AG04449 (cell line): ENCODE measurements around the gene TBC1D14.

Experiments
- CTCF ChIA-PET: fragments of 350-600 bp; formaldehyde crosslinking; extraction: SDS; loops from one replicate; lab custom pipeline; 2021; ENCODE audit warnings: antibody characterized with exemption; lab: Yijun Ruan, JAX
- POLR2A ChIA-PET: fragments of 400-600, 350-600 bp; formaldehyde crosslinking; extraction: SDS; loops from one replicate; lab custom pipeline; 2020; ENCODE audit warnings: antibody characterized with exemption, inconsistent platforms; lab: Yijun Ruan, JAX
- DNase-seq: peaks from one replicate; pipeline ENCODE4 v3.0.0-alpha.2; 2010; ENCODE audit warnings: low read depth, low spot score
- H3K4me3 ChIP-seq: 2 replicates; pipeline ENCODE4 v1.5.1; 2011; ENCODE audit warnings: low read depth, mild to moderate bottlenecking, control low read depth, low read length
- TF ChIP-seq, protein P1 (sequence below): IDR thresholded peaks from one replicate; pipeline ENCODE4 v1.5.1; 2011; ENCODE audit warnings: mild to moderate bottlenecking, moderate library complexity, low read length, control low read depth, inconsistent platforms; ENCODE audit not compliant: insufficient read depth; ENCODE audit errors: missing control alignments

TBC1D14 gene

DNA sequence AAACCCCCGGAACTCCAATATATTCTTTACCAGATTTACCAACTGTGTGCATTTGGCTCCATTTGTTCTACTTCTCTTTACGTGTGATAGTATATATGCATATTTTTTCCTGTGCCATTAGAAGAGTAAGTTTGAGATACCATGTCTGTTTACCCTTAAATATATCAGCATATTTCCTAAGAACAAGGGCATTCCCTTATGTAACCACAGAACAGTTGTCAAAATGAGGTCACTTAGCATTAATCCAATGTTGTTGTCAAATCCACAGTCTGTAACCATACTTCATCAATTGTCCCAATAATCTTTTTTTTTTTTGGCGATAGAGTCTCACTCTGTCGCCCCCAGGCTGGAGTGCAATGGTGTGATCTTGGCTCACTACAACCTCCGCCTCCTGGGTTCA lies 55.2 kb downstream of the TBC1D14 start:
- POLR2A ChIA-PET: no interaction called here
- H3K4me3 ChIP-seq: no peak overlapping the region
- TF ChIP-seq, protein P1, sequence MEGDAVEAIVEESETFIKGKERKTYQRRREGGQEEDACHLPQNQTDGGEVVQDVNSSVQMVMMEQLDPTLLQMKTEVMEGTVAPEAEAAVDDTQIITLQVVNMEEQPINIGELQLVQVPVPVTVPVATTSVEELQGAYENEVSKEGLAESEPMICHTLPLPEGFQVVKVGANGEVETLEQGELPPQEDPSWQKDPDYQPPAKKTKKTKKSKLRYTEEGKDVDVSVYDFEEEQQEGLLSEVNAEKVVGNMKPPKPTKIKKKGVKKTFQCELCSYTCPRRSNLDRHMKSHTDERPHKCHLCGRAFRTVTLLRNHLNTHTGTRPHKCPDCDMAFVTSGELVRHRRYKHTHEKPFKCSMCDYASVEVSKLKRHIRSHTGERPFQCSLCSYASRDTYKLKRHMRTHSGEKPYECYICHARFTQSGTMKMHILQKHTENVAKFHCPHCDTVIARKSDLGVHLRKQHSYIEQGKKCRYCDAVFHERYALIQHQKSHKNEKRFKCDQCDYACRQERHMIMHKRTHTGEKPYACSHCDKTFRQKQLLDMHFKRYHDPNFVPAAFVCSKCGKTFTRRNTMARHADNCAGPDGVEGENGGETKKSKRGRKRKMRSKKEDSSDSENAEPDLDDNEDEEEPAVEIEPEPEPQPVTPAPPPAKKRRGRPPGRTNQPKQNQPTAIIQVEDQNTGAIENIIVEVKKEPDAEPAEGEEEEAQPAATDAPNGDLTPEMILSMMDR: no peak
- DNase-seq: no peak
- CTCF ChIA-PET: interaction anchor here (1.3 to 2.1 kb wide), 2 partner anchors 9 to 18 kb away, joined by 3 to 27 read pairs; no protein-coding TSS in a partner anchor

DNA sequence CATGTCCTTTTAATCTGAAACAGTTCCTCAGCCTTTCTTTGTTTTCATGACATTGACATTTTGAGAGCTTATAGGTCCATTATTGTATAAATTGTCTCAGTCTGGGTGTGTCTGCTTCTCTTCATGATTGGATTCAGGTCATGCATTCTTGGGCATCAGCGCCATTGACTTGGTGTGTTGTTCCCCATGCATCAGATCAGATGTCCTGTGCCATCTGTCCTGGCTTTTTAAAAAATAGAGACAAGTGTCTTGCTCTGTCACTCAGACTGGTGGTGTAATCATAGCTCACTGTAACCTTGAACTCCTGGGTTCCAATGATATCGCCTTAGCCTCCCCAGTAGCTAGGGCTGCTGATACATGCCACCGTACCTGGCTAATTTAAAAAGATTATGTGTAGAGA lies 55.7 kb downstream of the TBC1D14 start:
- no peak overlapping the region for H3K4me3 ChIP-seq
- POLR2A ChIA-PET: no interaction called here
- CTCF ChIA-PET: interaction anchor here (0.7 to 2.1 kb wide), 4 partner anchors 9 to 105 kb away, joined by 3 to 27 read pairs (median 4); no protein-coding TSS in a partner anchor
- TF ChIP-seq, protein P1: no peak
- DNase-seq: no peak

DNA sequence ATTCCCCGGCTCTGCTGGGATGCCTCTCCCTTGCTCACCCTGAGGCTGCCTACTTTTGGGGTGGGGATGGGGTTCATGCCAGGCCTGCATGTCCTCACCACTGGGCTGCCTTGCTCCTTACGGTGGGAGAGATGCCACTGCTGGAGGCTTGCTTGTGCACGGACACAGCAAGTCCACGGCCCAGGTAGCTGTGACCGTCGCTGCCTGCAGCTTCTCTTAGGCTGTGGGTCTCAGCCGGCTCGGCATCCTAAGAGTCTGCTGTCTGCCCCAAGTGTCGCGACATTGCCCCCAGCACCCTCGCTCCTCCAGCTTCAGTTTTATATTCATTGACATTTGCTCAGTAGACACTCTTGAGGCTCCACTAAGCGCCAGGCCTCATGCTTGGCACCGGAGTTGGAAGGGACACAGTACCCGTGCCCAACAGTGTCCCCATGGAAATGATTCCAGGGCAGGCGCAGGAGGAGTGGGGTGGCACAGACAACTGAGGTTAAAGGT lies 58.3 kb downstream of the TBC1D14 start:
- DNase-seq: no peak
- no peak overlapping the region for H3K4me3 ChIP-seq
- ChIA-PET POLR2A (interaction anchor here (0.7 kb wide), 1 partner anchor 80 kb away, joined by 3 read pairs; no protein-coding TSS in a partner anchor), CTCF (interaction anchor here (1.6 kb wide), 1 partner anchor 14 kb away, joined by 5 read pairs; no protein-coding TSS in a partner anchor)
- TF ChIP-seq, protein P1: no peak

DNA sequence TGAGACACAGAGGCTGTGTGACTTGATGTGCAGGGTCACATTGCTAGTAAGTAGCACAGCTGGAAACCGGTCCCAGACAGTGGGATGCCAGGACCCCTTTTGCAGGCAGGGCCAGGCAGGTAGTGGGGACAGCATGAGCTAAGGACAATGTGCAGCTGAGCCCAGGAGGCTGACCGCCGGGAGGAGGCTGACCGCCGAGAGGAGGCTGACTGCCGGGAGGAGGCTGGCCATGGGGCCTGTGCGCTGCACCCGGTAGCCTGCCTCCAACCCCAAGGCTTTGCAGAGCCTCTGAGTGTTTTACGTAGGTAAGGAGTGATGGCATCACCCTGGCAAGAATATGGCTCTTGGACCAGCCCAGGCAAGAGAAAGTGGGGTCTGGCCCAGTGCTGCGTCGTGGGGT lies 58.9 kb downstream of the TBC1D14 start:
- no peak for DNase-seq
- TF ChIP-seq, protein P1: no peak
- ChIA-PET CTCF (interaction anchor here (1.6 kb wide), 1 partner anchor 14 kb away, joined by 5 read pairs; no protein-coding TSS in a partner anchor), POLR2A (no interaction called here)
- no peak overlapping the region for H3K4me3 ChIP-seq

DNA sequence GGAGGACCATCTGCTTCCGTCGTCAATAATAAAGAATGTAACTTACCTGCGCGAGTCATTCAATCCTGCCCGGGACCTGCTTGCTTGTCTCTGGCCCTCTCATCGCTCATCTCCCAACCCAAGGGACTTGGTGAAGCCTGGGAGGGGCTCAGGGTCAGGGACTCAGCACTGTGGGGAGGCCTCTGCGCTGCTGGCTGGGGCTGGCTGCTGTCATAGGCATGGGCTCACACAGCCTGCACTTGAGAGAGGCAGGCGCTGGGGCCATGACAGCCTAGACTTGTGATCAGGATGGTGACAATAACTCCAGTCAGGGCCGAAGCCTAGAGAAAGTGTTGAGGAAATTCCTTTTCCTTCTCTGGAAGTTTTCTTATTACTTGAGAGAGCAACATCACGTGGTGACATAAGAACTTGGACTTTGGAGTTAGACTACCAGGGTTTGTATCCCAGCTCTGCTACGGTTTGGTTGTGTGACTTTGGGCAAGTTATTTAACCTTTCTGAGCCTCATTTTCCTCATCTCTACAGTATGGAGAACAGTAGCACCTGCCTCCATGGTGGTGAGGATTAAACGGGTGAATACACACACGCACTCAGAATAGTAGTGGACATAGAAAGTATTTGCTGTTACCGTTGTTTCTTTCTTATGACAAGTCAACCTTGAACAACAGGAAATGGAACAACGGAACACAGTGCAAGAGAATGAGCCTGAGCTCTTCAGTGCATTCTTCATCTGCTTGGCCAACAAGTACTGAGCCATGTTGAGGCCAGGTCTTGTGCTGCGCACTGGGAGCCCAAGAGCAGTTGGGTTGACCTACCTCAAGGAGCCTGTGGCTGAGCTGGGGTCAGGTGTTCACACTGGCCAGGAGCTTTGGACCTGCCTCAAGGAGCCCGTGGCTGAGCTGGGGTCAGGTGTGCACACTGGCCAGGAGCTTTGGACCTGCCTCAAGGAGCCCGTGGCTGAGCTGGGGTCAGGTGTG lies 60.5 kb downstream of the TBC1D14 start:
- POLR2A ChIA-PET: no interaction called here
- no peak for DNase-seq
- TF ChIP-seq, protein P1: no peak
- no peak overlapping the region for H3K4me3 ChIP-seq
- CTCF ChIA-PET: interaction anchor here (1.0 to 2.7 kb wide), 4 partner anchors 12 to 101 kb away, joined by 3 to 9 read pairs (median 4); no protein-coding TSS in a partner anchor
